PFSK-1 (cell line): ENCODE measurements around the gene CD9.

Experiments used
- FOXP2 ChIP-seq: optimal IDR thresholded peaks from 2 replicates; pipeline ENCODE3; 2011; ENCODE audit warnings: borderline replicate concordance, control low read depth, inconsistent platforms; ENCODE audit not compliant: insufficient read depth; ENCODE audit errors: extremely low read length, extremely low read depth
- REST ChIP-seq, 2 experiments: IDR thresholded peaks; 2 replicates each; pipeline versions ENCODE4 v1.6.1 to v1.8.0; 2011 to 2012; ENCODE audit warnings: low read depth in 2 of 2, low read length in 2 of 2, control low read depth in 1 of 2, inconsistent platforms in 1 of 2, mild to moderate bottlenecking in 1 of 2, moderate library complexity in 1 of 2; ENCODE audit not compliant: insufficient read depth in 1 of 2

- TF ChIP-seq FOXP2 = no peak
- no peak for TF ChIP-seq REST (IDR thresholded peaks at IDR 0.05; ENCODE audit: insufficient read depth in 1 of 2, low read depth in 2 of 2, low read length in 2 of 2)
Observed at GRCh38 chr12:6279631-6280030, 79.4 kb downstream of the CD9 start.
